GM21717 (cell line): ENCODE measurements around the gene RALB.
A peak's percentile ranks its signal among the peaks of the same experiment; 100 is the strongest.
"Not testable (repeated sequence)": the region's sequence is repeated elsewhere in the genome, so short reads cannot be mapped to it uniquely, and the experiment has no call there.

Experiments
- ATAC-seq: cut with Tn5 transposase; IDR thresholded peaks from one replicate; pipeline ENCODE4 v1.9.1; 2021; ENCODE audit warnings: mild to moderate bottlenecking, moderate library complexity; ENCODE audit not compliant: unreplicated experiment

Gene RALB

DNA sequence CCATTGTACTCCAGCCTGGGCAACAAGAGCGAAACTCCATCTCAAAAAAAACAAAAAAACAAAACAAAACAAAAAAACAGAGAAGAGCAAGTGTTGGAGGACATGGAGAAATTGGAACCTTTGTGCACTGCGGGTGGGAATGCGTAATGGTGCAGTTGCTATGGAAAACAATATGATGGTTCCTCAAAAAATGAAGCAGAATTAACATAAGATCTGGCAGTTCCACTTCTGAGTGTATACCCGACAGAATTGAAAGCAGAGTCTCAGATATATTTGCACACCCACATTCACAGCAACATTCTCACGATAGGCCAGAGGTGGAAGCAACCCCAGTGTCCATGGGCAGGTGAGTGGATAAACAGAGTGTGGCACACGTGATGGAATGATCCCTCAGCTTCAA is 11.0 kb upstream of the RALB start:
- ATAC-seq = no peak

DNA sequence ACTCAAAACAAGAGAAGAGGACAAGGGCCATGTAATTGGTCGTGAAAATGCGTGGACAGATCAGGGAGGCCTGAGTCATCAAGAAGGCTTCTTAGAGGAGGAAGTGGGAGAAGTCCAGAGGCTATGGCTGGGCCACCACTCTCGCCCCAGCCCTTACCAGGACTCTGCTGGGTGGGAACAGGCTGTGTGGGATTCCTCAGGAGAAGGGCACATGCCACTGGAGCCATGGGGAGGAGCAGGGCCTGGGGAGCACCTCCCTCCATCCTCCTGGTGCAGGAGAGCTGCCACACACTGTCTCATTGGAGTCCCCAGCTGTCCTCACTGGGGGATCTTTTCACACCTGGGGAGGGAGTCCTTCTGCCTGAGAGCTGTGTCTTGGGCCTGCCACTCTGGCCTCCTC is 9.4 kb upstream of the RALB start:
- ATAC-seq = no peak

DNA sequence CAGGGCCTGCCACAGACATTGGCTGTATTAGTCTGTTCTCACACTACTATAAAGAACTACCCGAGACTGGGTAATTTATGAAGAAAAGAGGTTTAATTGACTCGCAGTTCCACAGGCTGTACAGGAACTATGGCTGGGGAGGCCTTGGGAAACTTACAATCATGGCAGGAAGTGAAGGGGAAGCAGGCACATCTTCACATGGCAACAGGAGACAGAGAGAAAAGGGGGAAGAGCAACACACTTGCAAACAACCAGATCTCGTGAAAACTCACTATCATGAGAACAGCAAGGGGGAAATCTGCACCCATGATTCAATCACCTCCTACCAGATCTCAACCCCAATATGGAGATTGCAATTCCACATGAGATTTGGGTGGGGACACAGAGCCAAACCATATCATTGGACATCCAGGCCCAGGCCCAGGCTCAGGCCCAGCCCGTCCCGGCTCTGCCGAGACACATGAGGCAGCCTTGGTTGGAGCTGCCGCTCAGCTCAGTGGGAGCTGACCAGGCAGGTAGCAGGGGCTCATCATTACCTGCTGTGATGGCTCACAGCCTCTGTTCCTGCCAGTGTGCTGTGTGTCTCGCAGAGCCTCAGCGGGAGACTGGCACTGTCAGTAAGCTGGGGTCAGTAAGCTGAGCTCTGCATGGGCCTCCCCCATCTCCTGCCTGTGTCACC is 8.6 kb upstream of the RALB start:
- ATAC-seq = no peak

DNA sequence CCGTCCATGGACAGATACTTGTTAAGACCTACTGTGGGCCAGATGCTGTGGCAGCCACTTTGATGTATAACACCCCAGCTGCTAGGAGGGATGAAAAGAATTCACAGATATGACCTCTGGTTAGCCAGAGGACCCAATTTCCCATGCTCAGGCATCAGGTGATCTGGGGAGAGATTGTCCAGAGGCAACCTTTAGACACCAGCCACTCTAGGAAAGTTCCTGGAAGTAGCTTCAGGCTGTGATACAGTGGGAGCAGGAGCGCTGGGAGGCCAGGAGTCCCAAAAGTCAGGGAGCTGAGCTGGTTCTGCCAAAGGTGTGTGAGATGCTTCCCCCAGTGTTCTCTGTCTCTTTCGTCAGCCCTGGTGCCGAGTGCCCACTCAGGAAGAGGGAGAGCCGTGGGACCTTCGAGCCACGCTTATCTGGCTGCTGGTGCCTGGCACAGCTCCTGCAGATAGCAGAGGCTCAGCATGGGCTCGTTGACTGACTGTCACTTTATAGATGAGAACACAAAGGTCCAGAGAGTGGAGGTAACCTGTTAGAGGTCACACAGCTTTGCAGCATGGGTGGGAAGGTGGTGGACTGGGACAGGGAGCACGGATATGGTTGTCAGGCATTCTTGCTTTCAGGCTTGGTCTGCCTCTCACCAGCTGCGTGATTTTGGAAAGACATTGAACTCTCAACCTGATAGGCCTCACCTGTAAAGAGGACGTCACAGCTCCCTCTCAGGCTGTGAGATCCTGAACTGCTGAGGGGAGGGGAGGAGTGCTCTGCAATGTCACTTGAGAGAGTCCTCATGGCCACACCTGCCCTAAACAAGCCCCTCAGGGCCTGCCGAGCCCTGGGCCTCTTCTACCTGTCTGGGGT is 7.8 kb upstream of the RALB start:
- no peak for ATAC-seq

DNA sequence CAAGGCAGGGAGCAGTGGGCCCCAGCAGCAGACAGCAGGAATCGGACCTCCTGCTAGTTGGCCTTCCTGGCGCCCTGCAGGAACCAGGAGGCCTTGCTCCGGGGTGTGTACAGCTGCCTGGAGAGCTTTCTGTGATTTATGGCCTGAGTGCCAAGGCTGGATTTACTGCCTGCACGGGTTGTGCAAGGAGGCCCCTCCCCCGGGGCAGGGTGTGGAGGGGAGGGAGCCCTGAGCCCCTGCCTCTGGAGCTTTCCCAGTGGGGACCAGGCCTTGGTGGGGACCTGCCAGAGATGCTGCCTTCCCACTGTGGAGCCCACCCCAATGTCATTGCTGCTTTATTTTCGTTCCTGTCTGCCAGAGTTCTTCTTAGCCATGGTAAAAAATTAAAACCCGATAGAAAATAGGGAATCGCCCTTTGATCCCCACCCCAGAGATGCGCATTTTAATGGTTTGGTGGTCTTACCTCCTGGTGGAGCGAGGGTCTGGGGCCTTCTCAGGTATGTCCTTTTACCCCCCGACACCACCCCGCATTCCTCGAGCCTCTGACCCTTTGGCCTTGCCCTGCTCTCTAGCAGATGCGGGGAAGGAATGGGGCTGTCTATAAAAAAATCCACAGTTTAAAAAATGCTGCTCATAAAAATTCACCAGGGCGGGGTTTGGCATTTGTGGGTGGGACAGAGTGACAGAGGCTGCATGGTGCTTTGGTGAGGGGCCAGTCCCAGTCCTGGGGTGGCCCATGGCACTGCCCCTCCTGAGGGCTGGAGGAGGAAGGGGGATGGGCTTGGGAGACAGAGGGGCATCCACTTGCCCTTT is 6.9 kb upstream of the RALB start:
- ATAC-seq = no peak

DNA sequence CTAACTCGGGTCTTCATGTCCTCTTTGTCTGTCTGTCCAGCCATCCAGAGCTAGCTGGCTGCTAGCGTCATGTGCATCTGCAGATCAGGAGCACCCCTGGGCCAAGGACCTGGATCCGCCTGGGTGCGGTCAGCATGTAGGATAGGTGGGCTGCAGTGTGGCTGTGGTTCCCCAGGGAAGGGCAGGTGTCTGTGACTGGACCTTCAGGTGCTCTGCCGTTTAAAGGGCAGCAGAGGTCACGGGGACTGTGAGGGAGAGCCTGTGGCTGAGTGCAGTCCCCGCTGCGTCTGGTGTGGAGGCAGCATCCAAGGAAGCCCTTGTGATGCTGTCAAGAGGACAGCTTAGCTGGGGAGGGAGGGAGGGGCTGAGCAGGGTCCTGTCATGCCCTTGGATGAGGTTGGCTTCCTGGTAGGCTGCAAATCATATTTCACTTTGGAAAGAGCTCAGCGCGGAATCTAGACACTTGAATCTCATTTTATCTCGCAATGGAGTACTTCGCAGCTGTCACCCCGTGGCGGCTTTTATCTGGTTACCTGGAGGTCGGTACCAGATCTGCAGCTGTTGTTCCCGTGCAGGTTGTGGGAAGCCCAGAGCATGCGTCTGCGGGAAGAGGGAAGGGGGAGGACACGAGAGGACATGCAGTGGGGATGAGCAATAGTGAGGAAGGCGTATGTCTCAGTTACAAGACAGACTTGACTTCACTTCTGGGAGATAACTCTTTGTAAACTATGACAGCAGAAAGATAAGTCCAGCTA is 5.9 kb upstream of the RALB start:
- ATAC-seq = no peak

DNA sequence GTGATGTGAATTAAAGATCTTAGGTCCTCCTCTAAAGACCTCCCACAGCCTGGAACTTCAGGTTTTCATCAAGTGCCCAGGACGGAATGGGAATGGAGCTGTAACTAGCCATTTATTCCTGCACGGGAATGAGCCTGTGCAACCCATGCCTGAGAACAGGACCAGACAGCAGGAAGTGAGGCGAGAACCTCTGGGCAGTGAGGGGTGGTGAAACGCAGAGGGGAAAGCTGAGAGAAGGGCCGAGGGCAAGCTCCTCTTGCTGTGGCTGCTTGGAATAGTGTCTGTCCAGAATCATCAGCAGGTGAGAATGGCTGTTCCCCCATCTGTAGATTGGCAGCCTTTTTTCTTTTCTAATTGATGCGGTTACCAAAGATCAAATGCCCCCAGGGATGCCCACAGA is 4.8 kb upstream of the RALB start:
- ATAC-seq = no peak

DNA sequence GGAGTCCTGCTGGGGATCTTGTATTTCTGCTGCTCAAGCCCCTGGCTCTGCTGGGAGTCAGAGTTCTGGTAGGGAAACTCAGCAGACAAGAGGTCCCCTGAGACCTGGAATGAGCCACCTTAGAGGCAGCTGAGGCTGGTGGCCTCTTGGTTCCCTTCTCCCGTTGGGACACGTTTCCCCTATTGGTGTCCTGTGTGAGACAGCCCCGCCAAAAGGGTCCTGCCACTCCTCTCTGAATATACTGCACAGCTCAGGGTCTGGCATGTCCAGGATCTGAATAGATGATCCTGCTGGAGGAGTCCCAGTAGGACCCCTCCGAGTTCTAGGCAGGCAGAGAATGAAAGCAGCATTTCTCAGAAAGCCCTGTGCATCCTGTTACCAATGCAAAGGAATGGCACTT is 2.0 kb upstream of the RALB start:
- no peak for ATAC-seq

DNA sequence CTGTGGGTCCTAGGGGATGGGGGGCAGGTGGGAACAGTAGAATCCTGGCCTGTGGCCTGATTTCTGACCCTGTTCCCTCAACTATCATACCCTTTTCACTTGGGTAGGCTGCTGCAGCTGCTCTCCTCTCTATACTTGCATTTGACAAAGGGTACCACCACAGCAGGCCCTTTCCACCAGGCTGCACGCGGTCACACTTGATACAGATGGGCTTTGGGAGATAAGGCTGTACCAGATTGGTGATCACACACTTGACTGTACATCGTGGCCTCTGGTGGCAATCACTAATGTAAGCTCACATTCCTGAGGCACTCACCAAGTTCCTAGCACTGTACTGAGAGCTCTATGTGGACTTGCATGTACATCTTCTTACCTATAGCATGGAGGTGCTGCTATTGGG is 1.6 kb upstream of the RALB start:
- ATAC-seq = no peak

DNA sequence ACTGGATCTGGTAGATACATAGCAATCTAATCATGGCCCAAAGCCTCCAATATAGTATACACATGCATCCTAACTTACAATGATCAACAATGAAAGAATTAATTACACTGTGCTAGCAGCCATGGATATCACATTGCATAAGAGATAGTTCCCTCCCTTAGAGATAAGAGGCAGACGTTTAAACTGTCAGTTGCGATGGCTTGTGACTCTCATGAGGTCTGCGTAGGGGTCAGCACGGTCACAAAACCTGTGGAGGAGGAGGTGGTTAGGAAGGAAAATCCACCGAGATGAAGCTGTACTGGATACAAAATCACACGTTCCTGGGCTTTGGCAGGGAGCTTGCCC is 800 bp upstream of the RALB start:
- ATAC-seq = no peak

DNA sequence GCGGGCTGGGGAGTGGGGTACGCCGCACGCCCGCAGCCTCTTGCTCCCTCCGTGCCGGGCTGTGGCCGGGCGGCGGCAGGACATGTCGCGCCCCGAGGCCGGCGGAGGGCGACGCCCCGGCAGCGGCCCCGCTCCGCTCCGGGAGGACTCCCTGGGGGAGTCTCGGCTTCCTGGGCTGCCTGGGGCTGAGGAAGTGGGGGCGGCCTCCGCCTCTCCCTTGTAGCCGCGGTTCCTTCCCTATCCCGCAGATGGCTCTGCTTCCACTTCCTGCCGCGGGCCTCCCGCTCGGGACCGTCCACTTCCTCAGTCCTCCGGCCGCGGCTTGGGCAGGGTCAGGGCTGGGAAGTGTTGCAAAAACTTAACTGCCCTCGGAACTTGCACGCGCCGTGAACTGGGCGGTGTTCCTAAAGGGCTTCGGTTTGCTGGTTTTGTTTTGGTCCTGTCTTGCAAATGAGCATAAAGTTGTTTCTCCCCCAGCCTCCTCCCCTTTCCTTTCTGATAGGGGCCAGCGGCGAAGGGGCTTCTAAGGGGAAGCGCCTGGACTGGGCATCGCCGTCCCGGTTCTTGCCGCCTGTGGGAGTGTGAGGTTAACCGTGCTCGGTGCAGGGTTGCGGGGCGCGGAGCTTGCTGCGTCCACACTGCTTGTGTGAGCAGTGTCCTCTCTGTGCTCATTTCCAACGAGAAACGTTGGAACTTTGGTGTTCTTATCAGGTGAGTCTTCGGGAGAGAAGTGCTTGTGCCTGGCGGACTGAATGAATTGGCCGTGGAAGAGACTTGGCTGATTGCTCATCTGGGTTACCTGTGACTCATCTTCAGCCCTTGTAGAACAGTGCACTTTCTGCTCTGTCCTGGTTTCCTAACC is 600 bp downstream of the RALB start:
- ATAC-seq = peak; percentile 37

DNA sequence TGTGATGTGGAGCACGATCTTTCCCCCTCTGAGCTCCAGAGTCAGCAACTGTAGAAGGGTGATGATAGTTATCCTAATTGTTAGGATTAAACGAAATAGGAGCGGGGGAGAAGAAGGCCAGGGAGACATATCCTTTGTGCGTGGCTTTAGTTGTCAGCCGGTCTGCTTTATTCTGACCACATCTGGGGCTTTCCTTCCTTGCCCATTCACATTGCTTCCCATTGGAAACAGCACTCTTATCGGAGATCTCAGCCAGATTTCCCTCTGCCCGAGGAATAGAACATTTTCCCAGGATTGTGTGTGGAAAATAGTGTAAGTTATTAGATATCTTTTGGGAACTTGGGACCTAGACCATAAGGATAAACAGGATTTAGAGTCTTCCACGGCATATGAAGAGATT is 1.5 kb downstream of the RALB start:
- no peak for ATAC-seq

DNA sequence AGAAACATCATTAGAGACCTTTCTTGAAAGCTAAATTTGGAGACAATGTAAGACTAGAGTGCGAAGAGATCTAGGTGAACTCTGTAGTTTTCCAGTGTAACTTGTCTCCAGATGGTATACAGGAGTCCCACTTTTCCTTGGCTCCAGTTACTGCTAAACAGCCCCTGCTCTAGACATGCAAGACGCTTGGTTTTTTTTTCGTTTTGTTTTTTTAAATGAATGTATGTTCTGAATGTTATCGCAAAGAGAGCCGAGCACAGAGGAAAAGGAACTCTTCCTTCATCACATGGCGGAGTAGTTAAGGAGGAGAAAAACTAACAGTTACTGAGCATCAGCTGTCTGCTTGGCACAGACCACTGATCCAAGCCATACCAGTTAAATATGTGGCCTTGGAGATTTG is 2.4 kb downstream of the RALB start:
- ATAC-seq = no peak

DNA sequence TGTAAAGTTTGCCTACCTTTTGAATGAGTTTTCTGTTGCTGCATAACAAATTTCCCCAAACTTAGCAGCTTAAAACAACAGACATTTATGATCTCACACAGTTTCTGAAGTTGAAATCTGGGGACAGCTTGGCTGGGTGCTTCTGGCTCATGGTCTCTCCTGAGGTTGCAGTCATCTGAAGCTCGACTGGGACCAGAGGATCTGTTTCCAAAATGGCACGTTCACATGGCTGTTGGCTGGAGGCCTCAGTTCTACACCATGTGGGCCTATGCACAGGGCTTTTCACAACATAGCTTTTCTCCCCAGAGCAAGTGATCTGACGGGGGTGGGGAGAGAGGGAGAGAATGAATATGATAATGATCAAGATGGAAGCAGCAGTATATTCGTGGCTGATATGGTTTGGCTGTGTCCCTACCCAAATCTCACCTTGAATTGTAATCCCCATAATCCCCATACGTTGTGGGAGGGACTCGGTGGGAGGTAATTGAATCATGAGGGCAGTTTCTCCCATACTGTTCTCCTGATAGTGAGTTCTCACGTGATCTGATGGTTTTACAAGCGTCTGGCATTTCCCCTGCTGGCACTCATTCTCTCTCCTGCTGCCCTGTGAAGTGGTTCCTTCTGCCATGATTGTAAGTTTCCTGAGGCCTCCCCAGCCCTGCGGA is 3.5 kb downstream of the RALB start:
- no peak for ATAC-seq

DNA sequence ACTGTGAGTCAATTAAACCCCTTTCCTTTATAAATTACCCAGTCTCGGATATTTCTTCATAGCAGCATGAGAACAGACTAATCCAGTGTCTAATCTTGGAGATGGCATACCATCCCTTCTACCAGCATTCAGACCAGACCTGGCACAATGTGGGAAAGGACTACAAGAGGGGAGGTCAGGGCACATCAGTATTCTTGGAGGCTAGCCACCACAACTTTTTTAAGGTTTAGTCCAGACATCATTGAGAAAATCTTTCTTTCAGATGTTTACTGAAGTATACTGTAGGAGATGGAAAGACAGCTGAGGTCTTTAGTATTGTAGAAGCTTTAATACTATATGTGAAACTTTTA is 4.0 kb downstream of the RALB start:
- no peak for ATAC-seq

DNA sequence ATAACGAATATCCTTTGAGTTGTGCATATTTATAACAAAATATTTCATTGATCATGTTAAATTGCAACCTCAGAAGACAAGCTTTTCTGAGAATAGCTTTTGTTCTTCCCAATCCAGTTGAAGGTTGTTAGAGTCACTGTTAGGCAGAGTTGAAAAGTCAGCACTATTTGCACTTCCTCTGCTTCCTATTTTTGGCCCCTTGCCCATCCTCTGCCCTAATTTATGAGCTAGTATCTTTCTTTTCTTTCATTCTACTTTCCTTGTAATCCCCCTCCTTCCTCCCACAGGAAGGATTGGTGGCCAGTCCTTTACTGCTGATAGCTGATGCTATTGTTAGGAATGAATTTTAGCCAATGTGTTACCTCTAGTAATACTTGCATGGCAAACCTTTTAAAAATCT is 4.9 kb downstream of the RALB start:
- ATAC-seq = no peak

DNA sequence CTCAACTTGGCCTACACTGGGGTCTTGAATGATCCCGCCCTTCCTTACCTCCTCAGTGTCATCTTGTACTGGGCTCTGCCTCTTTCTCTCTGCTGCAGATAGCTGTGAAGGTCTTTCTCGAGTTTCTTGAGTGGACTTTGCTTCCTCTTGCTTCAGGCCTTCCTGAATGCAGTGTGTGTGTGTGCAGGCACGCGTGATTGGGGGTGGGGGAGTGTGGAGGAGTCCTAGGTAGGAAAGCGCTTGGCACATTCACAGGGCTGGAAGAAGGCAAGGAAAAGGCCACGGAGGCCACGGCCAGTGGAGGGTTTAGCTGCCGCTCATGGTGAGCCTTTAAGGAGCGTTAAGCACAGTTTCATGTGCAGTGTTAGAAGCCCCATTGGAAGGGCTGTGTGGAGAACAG is 5.5 kb downstream of the RALB start:
- ATAC-seq = no peak

DNA sequence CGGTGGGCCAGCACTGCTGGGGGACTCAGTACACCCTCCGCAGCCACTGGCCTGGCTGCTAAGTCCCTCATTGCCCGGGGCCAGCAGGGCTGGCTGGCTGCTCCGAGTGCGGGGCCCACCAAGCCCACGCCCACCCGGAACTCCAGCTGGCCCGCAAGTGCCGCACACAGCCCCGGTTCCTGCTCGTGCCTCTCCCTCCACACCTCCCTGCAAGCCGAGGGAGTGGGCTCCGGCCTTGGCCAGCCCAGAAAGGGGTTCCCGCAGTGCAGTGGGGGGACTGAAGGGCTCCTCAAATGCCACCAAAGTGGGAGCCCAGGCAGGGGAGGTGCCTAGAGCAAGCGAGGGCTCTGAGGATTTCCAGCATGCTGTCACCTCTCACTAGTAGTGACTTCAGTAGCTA is 7.3 kb downstream of the RALB start:
- ATAC-seq = not testable (repeated sequence)

DNA sequence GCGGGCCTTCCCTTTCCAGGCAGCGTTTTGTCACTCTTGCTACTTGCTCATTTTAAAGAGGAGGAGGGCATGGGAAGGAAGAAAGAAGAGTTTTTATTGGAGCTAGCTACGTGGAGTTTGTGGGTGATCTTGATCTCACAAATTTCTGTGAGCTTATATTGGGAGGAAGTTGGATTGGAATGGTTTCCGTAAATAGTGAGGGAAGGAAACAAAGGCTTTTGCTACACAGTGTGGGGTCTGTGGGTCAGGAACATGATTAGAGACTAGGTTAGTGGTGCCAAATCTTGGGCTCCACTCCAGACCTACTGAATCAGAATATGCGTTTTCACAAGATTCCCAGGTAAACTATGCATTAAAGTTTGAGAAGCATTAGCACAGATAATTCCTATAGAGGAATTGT is 8.1 kb downstream of the RALB start:
- ATAC-seq = no peak
